PFSK-1 (cell line): ENCODE data around the gene ZNF75A.

ENCODE experiments used
- SIN3A ChIP-seq: IDR thresholded peaks from 2 replicates; pipeline ENCODE4 v1.6.1; 2012; ENCODE audit warnings: mild to moderate bottlenecking, low read length, moderate library complexity, borderline replicate concordance; ENCODE audit not compliant: insufficient read depth
- TAF1 ChIP-seq: IDR thresholded peaks from 2 replicates; pipeline ENCODE4 v1.6.1; 2012; ENCODE audit warnings: low read length, control low read depth, borderline replicate concordance; ENCODE audit not compliant: insufficient read depth
- TF ChIP-seq, protein P1 (sequence below), 2 experiments: IDR thresholded peaks; 2 replicates each; pipeline versions ENCODE4 v1.6.1 to v1.8.0; 2011 to 2012; ENCODE audit warnings: low read depth in 2 of 2, low read length in 2 of 2, control low read depth in 1 of 2, inconsistent platforms in 1 of 2, mild to moderate bottlenecking in 1 of 2, moderate library complexity in 1 of 2; ENCODE audit not compliant: insufficient read depth in 1 of 2

DNA sequence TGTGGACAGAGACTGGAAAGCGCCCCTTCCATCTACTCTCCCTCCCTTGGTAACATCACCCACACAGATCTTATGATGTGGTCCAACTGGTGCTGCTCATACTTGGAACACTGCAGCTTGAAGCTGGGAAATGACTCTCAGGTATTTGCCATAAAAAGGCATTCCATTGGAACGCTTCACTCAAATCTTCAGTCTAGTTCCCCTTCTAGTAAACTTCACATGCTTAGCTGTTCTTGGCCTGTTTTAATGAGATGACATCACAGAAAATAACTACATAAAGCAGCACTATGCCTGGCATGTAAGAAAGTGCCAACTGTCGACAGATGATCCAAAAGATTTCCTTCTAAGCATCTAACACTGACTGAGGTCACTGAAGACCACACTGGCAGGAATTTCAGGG lies 12.7 kb upstream of the ZNF75A start:
- TF ChIP-seq TAF1 (no peak), SIN3A (no peak)
- TF ChIP-seq, protein P1, sequence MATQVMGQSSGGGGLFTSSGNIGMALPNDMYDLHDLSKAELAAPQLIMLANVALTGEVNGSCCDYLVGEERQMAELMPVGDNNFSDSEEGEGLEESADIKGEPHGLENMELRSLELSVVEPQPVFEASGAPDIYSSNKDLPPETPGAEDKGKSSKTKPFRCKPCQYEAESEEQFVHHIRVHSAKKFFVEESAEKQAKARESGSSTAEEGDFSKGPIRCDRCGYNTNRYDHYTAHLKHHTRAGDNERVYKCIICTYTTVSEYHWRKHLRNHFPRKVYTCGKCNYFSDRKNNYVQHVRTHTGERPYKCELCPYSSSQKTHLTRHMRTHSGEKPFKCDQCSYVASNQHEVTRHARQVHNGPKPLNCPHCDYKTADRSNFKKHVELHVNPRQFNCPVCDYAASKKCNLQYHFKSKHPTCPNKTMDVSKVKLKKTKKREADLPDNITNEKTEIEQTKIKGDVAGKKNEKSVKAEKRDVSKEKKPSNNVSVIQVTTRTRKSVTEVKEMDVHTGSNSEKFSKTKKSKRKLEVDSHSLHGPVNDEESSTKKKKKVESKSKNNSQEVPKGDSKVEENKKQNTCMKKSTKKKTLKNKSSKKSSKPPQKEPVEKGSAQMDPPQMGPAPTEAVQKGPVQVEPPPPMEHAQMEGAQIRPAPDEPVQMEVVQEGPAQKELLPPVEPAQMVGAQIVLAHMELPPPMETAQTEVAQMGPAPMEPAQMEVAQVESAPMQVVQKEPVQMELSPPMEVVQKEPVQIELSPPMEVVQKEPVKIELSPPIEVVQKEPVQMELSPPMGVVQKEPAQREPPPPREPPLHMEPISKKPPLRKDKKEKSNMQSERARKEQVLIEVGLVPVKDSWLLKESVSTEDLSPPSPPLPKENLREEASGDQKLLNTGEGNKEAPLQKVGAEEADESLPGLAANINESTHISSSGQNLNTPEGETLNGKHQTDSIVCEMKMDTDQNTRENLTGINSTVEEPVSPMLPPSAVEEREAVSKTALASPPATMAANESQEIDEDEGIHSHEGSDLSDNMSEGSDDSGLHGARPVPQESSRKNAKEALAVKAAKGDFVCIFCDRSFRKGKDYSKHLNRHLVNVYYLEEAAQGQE (IDR thresholded peaks at IDR 0.05; ENCODE audit: insufficient read depth in 1 of 2, low read depth in 2 of 2, low read length in 2 of 2): no peak
